Upper lobe of right lung (tissue), 1 donor: ENCODE results near the gene PAK1IP1. TPM values are rescaled to one million over a fixed set of nuclear protein-coding genes. Genes with fewer than 3 reads are reported as not detected.
"Not testable (repeated sequence)": the region's sequence is repeated elsewhere in the genome, so short reads cannot be mapped to it uniquely, and the experiment has no call there.

Experiments used
- ATAC-seq: fragments of 200-7000 bp; cut with Tn5 transposase; one replicate; pipeline ENCODE4 v1.9.1; 2020; ENCODE audit warnings: mild to moderate bottlenecking, moderate library complexity
- DNase-seq: peaks from one replicate; pipeline ENCODE4 v3.0.0-alpha.2; 2020
- H3K27ac ChIP-seq: fragments of 200-600 bp; one replicate; pipeline ENCODE4 v1.8.0; 2022
- H3K27me3 ChIP-seq: fragments of 200-600 bp; one replicate; pipeline ENCODE4 v1.8.0; 2022; ENCODE audit warnings: mild to moderate bottlenecking
- H3K36me3 ChIP-seq: fragments of 200-600 bp; one replicate; pipeline ENCODE4 v1.8.0; 2022
- H3K4me1 ChIP-seq: fragments of 200-600 bp; one replicate; pipeline ENCODE4 v1.8.0; 2022
- H3K4me3 ChIP-seq: fragments of 200-600 bp; one replicate; pipeline ENCODE4 v1.8.0; 2022; ENCODE audit warnings: mild to moderate bottlenecking
- H3K9me3 ChIP-seq: fragments of 200-600 bp; one replicate; pipeline ENCODE4 v1.8.0; 2022
- intact Hi-C: fragments of 100-400 bp; cut with DNase I; formaldehyde crosslinking; loops from one replicate; pipeline ENCODE4 v1.11.0; 2022
- total RNA-seq: library from RNA; stranded (reverse); fragmentation: NEBNext Ultra II Directional; extraction: Animal tissue kit (Norgen Biotek cat#: 25700); gene quantifications from one replicate; pipeline ENCODE4 v1.2.1, GENCODE V29; 2021
- TF ChIP-seq, protein P1 (sequence below): fragments of 200-600 bp; IDR thresholded peaks from one replicate; pipeline ENCODE4 v1.8.0; 2022; ENCODE audit warnings: antibody characterized with exemption
- donor health status: DM: no; HTN: yes; CAD: no; lungs with severe emphysema.

Gene PAK1IP1
- total RNA-seq, 1 donor from 2014 or later, result 11.6 TPM

GRCh38 chr6:10749734-10750133 is 55.0 kb downstream of the PAK1IP1 start:
- Histone ChIP-seq H3K9me3 (no peaks in the 10 kb centered on the region), H3K4me3 (no peak overlapping the region), H3K27me3 (no peaks in the 10 kb centered on the region), H3K4me1 (peaks cover 18% of the 10 kb centered on the region), H3K36me3 (peaks cover 45% of the 10 kb centered on the region), H3K27ac (no peak overlapping the region)
- TF ChIP-seq, protein P1, sequence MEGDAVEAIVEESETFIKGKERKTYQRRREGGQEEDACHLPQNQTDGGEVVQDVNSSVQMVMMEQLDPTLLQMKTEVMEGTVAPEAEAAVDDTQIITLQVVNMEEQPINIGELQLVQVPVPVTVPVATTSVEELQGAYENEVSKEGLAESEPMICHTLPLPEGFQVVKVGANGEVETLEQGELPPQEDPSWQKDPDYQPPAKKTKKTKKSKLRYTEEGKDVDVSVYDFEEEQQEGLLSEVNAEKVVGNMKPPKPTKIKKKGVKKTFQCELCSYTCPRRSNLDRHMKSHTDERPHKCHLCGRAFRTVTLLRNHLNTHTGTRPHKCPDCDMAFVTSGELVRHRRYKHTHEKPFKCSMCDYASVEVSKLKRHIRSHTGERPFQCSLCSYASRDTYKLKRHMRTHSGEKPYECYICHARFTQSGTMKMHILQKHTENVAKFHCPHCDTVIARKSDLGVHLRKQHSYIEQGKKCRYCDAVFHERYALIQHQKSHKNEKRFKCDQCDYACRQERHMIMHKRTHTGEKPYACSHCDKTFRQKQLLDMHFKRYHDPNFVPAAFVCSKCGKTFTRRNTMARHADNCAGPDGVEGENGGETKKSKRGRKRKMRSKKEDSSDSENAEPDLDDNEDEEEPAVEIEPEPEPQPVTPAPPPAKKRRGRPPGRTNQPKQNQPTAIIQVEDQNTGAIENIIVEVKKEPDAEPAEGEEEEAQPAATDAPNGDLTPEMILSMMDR, result no peak
- intact Hi-C loops, result no loop called here
- DNase-seq, result no peak
- no peak for ATAC-seq

DNA sequence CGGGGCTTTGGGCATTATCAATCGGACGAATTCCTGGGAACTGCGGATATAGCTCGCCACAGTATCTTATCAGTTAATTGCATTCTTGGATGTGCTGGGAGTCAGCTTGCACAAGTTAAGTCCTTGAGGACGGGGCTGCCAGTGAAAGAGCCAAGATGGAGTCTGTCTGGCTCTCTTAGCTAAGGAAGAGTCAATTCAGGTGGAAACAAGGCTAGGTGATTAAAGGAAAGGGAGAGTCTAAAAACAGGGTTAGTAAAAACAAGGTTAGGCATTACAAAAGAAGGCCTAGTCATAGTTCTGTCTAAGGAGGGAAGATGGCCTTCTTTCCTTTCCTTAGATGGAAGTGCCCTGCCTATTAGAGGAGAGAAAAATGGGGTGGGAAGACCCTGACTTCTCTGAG is 55.8 kb downstream of the PAK1IP1 start:
- intact Hi-C loops, H3K27ac ChIP-seq, ATAC-seq, H3K27me3 ChIP-seq, H3K4me3 ChIP-seq, DNase-seq, H3K9me3 ChIP-seq: not testable (repeated sequence)
- peaks cover 54% of the 10 kb centered on the region for H3K36me3 ChIP-seq
- peaks cover 18% of the 10 kb centered on the region for H3K4me1 ChIP-seq

- H3K27ac ChIP-seq, DNase-seq, H3K27me3 ChIP-seq, intact Hi-C loops, H3K4me3 ChIP-seq, H3K9me3 ChIP-seq, ATAC-seq: not testable (repeated sequence)
- Histone ChIP-seq H3K36me3 (peaks cover 65% of the 10 kb centered on the region), H3K4me1 (peaks cover 18% of the 10 kb centered on the region)
These were observed 57.0 kb downstream of the PAK1IP1 start for GRCh38 chr6:10751757-10752156.

DNA sequence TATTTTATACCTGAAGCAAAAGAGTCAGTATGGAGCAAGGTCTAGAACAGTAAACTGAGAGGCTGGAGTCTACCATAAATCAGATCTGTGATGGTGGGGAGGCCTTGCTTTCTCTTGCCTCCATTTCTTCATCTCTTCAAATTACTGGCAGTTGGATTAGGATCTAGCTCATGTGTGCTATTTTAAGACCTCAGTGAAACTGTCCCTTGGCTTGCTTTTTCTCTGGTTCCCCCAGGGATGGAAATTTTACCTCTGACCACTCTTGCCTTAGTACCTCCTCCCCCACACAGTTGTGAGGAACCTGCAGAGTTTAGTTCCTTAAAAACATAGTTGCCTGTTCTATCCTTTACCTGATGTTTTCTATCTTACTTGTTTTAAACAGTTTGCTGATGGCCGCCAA is 61.3 kb downstream of the PAK1IP1 start:
- no peaks in the 10 kb centered on the region for H3K9me3 ChIP-seq
- no peak overlapping the region for H3K27ac ChIP-seq
- no peaks in the 10 kb centered on the region for H3K4me1 ChIP-seq
- no peaks in the 10 kb centered on the region for H3K27me3 ChIP-seq
- intact Hi-C loops, result no loop called here
- H3K4me3 ChIP-seq, result no peak overlapping the region
- no peak for ATAC-seq
- TF ChIP-seq, protein P1, result no peak
- H3K36me3 ChIP-seq, result peaks cover 69% of the 10 kb centered on the region
- DNase-seq, result no peak

Other genes with a start within 250 kb of the PAK1IP1 start
- 27.4 TPM for gene GCNT2, start 173.6 kb upstream of the PAK1IP1 start, total RNA-seq
- gene C6orf52, start 356 bp upstream of the PAK1IP1 start, total RNA-seq, result not detected
- gene TMEM14C, start 28.1 kb downstream of the PAK1IP1 start, total RNA-seq, result 87.5 TPM
- gene TMEM14B, start 52.8 kb downstream of the PAK1IP1 start, total RNA-seq, result 50.1 TPM
- gene MAK, start 143.6 kb downstream of the PAK1IP1 start, total RNA-seq, result 0.29 TPM
- not detected for gene GCM2, start 187.1 kb downstream of the PAK1IP1 start, total RNA-seq
- 0.58 TPM for gene SYCP2L, start 192.1 kb downstream of the PAK1IP1 start, total RNA-seq